Measurements from ENCODE around the gene PSMA5.

DNA sequence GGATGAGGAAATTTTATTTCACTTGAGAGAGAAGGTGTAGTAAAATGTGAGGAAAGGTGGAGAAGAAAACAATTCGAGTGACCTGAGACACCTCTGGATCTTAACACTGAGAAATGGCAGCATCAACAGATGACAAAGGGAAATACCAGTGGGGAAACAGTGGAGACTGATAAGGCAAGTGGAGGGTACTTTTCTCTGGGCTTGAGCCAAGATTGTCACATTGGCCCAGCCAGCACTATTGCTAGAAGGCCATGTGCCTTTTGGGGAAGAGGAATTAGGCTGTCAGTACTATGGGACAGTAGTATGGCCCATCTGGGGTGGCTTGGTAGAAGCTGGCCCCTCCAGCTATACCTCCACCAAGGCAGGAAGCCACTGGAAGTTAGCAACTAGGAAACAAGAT is 48.4 kb upstream of the PSMA5 start:
- TF ChIP-seq POLR2A (IDR thresholded peaks at IDR 0.05; ENCODE audit: extremely low read depth, insufficient read length), result no peak
- TF ChIP-seq, protein P1, sequence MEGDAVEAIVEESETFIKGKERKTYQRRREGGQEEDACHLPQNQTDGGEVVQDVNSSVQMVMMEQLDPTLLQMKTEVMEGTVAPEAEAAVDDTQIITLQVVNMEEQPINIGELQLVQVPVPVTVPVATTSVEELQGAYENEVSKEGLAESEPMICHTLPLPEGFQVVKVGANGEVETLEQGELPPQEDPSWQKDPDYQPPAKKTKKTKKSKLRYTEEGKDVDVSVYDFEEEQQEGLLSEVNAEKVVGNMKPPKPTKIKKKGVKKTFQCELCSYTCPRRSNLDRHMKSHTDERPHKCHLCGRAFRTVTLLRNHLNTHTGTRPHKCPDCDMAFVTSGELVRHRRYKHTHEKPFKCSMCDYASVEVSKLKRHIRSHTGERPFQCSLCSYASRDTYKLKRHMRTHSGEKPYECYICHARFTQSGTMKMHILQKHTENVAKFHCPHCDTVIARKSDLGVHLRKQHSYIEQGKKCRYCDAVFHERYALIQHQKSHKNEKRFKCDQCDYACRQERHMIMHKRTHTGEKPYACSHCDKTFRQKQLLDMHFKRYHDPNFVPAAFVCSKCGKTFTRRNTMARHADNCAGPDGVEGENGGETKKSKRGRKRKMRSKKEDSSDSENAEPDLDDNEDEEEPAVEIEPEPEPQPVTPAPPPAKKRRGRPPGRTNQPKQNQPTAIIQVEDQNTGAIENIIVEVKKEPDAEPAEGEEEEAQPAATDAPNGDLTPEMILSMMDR (IDR thresholded peaks at IDR 0.05; ENCODE audit: low read depth, low read length), result no peak
- TF ChIP-seq, protein P2, sequence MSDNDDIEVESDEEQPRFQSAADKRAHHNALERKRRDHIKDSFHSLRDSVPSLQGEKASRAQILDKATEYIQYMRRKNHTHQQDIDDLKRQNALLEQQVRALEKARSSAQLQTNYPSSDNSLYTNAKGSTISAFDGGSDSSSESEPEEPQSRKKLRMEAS (IDR thresholded peaks at IDR 0.05; ENCODE audit: low read depth, low read length), result no peak

Measured in NB4 (cell line).